Type B pancreatic cell (in vitro differentiated cells): ENCODE results near the gene DENND6A. TPM values are rescaled to one million over a fixed set of nuclear protein-coding genes. Genes with fewer than 3 reads are reported as not detected.

Source experiments
- DNase-seq: peaks from one replicate; pipeline ENCODE4 v3.0.0; 2021; ENCODE audit warnings: mixed read lengths; ENCODE audit not compliant: unreplicated experiment; ENCODE audit errors: extremely low spot score
- H3K27ac Mint-ChIP-seq: 2 replicates; pipeline ENCODE4 v1.8.0; 2021; ENCODE audit warnings: mild to moderate bottlenecking, mixed read lengths
- H3K27me3 Mint-ChIP-seq: 2 replicates; pipeline ENCODE4 v1.8.0; 2021; ENCODE audit warnings: mixed read lengths
- H3K36me3 Mint-ChIP-seq: 2 replicates; pipeline ENCODE4 v1.8.0; 2021; ENCODE audit warnings: mixed read lengths
- H3K4me1 Mint-ChIP-seq: one replicate; pipeline ENCODE4 v1.8.0; 2021; ENCODE audit warnings: mixed read lengths; ENCODE audit not compliant: unreplicated experiment
- H3K4me3 Mint-ChIP-seq: 2 replicates; pipeline ENCODE4 v1.8.0; 2021; ENCODE audit warnings: mild to moderate bottlenecking, mixed read lengths
- H3K9me3 Mint-ChIP-seq: 2 replicates; pipeline ENCODE4 v1.8.0; 2021; ENCODE audit warnings: mixed read lengths
- total RNA-seq: library from RNA; stranded (reverse); gene quantifications from 2 replicates; pipeline ENCODE4 v1.2.1, GENCODE V29; 2021; ENCODE audit warnings: low replicate concordance
- TF ChIP-seq, protein P1 (sequence below): fragments of 200-600 bp; sonication (generic); conservative IDR thresholded peaks from 2 replicates; pipeline ENCODE4 v1.5.0; 2021; ENCODE audit warnings: antibody characterized with exemption, mild to moderate bottlenecking

DENND6A gene
- total RNA-seq, 1 donor from 2014 or later: 31.2 TPM

DNA sequence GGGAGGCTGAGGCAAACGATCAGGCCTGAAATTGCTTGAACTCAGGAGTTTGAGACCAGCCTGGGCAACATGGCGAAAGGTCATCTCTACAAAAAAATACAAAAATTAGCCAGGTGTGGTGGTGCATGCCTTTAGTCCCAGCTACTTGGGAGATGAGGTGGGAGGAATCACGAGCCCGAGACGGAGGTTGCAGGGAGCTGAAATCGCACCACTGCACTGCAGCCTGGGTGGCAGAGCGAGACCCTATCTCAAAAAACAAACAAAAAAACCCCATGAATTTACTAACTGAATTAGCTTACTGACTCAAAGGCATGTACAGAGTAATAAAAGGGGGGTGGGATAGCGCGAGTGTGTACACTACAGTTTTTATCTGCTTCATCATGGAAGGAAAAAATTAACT, 115.1 kb downstream of the DENND6A start:
- Mint-ChIP-seq H3K4me3 (no peak overlapping the region), H3K4me1 (peaks cover 2% of the 10 kb centered on the region), H3K9me3 (no peaks in the 10 kb centered on the region), H3K27me3 (no peaks in the 10 kb centered on the region), H3K27ac (peak overlapping the region; percentile 69), H3K36me3 (peaks cover 18% of the 10 kb centered on the region)
- DNase-seq: no peak
- TF ChIP-seq, protein P1, sequence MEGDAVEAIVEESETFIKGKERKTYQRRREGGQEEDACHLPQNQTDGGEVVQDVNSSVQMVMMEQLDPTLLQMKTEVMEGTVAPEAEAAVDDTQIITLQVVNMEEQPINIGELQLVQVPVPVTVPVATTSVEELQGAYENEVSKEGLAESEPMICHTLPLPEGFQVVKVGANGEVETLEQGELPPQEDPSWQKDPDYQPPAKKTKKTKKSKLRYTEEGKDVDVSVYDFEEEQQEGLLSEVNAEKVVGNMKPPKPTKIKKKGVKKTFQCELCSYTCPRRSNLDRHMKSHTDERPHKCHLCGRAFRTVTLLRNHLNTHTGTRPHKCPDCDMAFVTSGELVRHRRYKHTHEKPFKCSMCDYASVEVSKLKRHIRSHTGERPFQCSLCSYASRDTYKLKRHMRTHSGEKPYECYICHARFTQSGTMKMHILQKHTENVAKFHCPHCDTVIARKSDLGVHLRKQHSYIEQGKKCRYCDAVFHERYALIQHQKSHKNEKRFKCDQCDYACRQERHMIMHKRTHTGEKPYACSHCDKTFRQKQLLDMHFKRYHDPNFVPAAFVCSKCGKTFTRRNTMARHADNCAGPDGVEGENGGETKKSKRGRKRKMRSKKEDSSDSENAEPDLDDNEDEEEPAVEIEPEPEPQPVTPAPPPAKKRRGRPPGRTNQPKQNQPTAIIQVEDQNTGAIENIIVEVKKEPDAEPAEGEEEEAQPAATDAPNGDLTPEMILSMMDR: no peak

DNA sequence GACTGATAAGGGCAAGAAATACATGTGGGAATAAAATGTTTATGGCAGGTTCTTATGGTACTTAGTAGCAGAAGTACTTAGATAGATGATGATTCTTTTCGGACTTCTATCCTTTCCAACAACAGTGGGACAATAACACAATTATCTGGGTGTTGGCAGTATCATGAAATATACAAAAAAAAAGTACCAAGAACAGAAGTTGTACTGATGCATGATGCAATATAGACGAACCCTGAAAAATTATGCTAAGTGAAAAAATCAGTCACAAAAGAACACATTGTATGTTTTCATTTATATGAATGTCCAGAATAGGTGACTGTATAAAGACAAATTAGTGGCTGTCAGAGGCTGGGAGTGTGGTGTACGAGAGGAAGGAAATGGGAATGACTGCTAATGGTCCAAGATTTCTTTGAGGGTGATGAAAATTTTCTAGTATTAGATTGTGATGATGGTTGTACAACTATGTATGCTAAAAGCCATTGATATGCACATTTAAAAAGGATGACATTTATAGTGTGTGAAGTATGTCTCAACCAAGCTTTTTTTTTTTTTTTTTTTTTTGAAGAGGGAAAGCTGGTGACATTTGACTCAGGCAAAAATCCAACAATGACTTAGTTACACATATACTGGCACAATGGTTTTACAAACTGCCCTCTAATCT, 116.8 kb downstream of the DENND6A start:
- no peak for DNase-seq
- H3K36me3 Mint-ChIP-seq: peaks cover 27% of the 10 kb centered on the region
- no peaks in the 10 kb centered on the region for H3K27me3 Mint-ChIP-seq
- H3K4me1 Mint-ChIP-seq: no peaks in the 10 kb centered on the region
- TF ChIP-seq, protein P1: no peak
- no peak overlapping the region for H3K4me3 Mint-ChIP-seq
- peak overlapping the region; percentile 67 for H3K27ac Mint-ChIP-seq
- H3K9me3 Mint-ChIP-seq: no peaks in the 10 kb centered on the region

Other genes with a start within 250 kb of the DENND6A start
- gene DNAH12, start 148.7 kb downstream of the DENND6A start, total RNA-seq: 0.29 and 0.87 TPM in 2 replicates
- 20.4 and 23.7 TPM in 2 replicates for gene PDE12, start 136.8 kb downstream of the DENND6A start, total RNA-seq
- 132 and 188 TPM in 2 replicates for gene ARF4, start 95.7 kb downstream of the DENND6A start, total RNA-seq
- 55.1 and 71.0 TPM in 2 replicates for gene SLMAP, start 63.2 kb upstream of the DENND6A start, total RNA-seq